GM12872 (cell line): ENCODE measurements around the gene MYLK.

ENCODE experiments used
- CTCF ChIP-seq: IDR thresholded peaks from 3 replicates; pipeline ENCODE4 v1.5.1; 2011; ENCODE audit warnings: low read depth, mild to moderate bottlenecking, low read length, moderate library complexity; ENCODE audit not compliant: insufficient read depth

Gene MYLK

GRCh38 chr3:123877466-123877865 is 6.7 kb downstream of the MYLK start:
- no peak for TF ChIP-seq CTCF

GRCh38 chr3:123876858-123877257 is 7.3 kb downstream of the MYLK start:
- TF ChIP-seq CTCF: peak; percentile 40; the same call in 1 of the 3 replicates

- no peak for TF ChIP-seq CTCF
Measured at GRCh38 chr3:123872621-123873020, 11.5 kb downstream of the MYLK start.

GRCh38 chr3:123871946-123872345 is 12.2 kb downstream of the MYLK start:
- TF ChIP-seq CTCF: no peak

GRCh38 chr3:123870033-123870432 is 14.1 kb downstream of the MYLK start:
- no peak for TF ChIP-seq CTCF

- no peak for TF ChIP-seq CTCF
Measured at GRCh38 chr3:123869165-123869564, 15.0 kb downstream of the MYLK start.

GRCh38 chr3:123864706-123865105 is 19.4 kb downstream of the MYLK start:
- TF ChIP-seq CTCF: no peak

GRCh38 chr3:123862152-123862551 is 22.0 kb downstream of the MYLK start:
- TF ChIP-seq CTCF: no peak
